Stimulated activated CD8-positive, alpha-beta memory T cell treated with anti-CD3 and anti-CD28 coated beads, Interleukin-12 subunit alpha, Interleukin-12 subunit beta, amount 100 ng/mL, for 24 hours (primary cell): Measurements from ENCODE around the gene ADAM10.
"Not testable (repeated sequence)": the region's sequence is repeated elsewhere in the genome, so short reads cannot be mapped to it uniquely, and the experiment has no call there.

Experiments
- DNase-seq: peaks from one replicate; pipeline ENCODE4 v3.0.0-alpha.2; 2020; ENCODE audit errors: extremely low read depth

ADAM10 gene

DNA sequence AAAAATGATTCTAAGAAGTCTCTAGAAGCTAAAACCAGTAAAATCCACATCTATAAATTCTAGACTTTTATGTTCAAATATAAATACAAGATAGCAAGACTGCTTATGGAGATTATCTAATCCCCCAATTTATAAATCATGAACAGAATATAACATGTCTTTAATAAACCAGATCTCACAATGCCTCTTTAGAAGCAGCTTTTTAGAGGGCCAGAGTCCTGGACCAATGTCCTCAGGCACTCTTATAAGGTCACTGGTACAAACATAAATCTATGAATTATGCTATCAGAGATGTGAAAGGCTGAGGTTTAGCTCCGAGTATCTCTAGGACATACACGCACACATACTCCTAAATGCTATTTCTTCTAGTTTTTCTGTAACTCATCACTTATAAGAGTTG lies 78.3 kb downstream of the ADAM10 start:
- no peak for DNase-seq

DNA sequence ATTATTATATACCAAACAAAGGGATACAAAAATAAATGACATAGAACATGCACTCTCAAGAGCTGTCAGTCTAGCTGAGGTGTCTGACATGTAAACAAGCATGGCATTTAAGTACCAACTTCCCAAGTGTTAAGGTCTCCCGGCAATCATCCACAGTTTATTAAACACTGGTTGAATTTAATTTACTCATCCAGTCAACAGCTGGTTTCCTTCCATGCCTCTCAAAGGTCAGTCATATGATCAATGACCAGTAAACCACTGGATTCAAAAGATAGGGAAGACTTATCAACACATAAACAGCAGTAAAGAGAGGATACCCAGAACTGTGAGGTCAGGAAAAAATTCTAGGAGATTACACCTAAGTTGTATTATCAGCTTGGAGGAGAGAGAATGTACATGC lies 80.4 kb downstream of the ADAM10 start:
- DNase-seq = no peak

DNA sequence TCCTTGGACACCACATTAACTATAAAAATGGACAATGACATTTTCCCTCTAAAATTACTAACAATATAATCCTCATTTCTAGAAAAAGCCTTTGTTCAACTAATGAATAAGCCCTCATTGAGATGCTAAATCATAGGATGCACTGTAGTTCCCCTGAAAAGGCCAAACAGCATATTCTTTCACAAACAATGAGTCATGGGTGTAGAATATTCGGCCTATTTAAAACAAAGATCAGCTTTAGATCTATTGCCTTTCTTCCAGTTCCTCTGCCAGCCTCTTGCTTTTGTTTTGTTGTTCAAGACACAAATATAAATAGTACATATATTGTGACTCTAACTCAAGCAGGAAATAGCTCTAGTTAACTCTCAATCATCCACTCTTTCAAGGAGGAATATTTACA lies 82.5 kb downstream of the ADAM10 start:
- no peak for DNase-seq

- DNase-seq = no peak
Observed at GRCh38 chr15:58665672-58666071, 83.8 kb downstream of the ADAM10 start.

DNA sequence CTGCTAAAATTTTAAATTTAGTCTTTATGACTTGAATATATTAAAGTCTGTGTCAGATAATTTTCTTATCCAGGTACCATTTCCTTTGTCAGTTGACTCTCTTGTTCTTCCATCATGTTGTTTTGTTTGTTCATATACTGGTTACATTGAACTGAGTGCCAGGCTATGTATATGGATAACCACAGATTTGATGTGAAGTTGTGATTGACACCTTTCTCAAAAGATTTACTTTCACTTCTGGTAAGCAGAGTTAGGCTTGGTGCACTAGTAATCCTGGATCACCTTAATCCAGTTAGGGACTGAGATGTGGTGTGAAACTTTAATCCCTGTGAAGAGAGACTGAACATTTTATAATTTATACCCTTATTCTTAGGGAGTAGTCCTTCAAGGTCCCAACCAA lies 99.4 kb downstream of the ADAM10 start:
- DNase-seq = no peak

- no peak for DNase-seq
Observed at GRCh38 chr15:58649175-58649574, 100.3 kb downstream of the ADAM10 start.

GRCh38 chr15:58643996-58644395 lies 105.5 kb downstream of the ADAM10 start:
- DNase-seq = no peak

GRCh38 chr15:58641660-58642059 lies 107.8 kb downstream of the ADAM10 start:
- no peak for DNase-seq

DNA sequence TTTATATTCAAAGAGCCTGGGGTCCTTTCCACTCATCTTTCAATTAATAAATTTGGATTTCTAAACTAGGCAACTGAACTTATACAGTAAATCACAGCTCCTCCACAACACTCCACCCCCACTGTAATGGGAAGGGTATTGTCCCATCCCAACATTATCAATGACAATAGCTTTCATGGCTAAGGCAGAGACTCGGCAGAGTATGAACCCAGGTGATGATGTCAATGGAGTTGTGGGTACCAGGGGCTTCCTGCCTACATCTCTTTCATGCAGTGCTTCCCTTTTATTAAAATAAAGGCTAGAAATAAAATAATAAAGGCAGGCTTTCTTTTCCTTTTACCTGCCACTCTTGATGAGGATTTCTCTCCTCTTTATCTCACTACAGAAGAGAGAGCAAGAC lies 109.5 kb downstream of the ADAM10 start:
- no peak for DNase-seq

GRCh38 chr15:58639002-58639756 lies 110.3 kb downstream of the ADAM10 start:
- DNase-seq = no peak

GRCh38 chr15:58632789-58633188 lies 116.7 kb downstream of the ADAM10 start:
- no peak for DNase-seq

DNA sequence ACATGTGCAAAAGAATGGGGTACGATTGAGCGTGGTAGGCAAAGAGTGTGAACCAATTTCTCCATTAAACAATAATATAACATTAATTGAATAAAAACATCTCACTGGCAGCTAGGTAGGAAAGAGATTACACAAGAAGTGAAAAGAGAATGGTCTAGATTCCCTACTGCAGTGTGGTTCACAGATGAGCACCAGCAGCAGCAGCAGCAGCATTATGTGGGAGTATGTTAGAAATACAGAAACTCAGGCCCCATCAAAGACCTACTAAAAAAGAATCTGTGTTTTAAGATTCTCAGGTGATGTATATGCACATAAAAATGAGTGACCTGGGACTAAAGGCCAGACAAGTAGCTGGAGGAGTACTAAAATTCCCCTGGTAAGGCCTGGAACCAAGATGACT lies 118.2 kb downstream of the ADAM10 start:
- DNase-seq = no peak

DNA sequence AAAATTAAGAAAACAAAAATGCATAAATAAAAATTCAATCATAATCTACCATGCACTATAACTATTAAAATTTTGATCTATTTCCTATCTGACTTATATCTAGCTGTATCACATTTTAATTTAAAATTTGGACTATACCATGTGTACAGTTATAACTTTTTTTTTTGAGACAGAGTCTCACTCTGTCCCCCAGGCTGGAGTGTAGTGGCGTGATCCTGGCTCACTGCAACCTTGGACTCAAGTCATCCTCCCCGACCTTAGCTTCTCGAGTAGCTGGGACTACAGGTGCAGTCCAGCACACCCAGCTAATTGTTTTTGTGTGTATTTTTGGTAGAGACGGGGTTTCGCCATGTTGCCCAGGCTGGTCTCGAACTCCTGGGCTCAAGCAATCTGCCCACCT lies 119.9 kb downstream of the ADAM10 start:
- no peak for DNase-seq

- no peak for DNase-seq
Observed at GRCh38 chr15:58628206-58628947, 121.1 kb downstream of the ADAM10 start.

DNA sequence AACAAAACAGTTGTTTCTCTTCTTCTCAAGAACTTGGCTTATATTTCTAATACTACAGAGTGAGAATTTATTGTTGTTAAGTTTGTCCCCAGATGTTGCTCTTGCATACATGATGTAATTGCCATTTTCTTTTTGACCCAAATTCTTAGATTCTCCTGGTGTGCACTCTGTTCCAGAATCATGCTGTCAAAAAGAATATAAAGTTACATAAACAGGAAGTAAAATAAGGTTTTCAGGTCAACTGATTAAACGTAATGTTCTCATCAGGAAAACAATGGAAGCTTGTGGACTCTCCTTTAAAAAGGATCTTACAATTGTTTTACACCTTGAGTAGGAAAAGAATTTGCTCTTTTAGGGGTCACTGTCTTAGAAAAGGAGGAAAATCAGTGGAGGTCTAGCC lies 121.8 kb downstream of the ADAM10 start:
- DNase-seq = no peak

DNA sequence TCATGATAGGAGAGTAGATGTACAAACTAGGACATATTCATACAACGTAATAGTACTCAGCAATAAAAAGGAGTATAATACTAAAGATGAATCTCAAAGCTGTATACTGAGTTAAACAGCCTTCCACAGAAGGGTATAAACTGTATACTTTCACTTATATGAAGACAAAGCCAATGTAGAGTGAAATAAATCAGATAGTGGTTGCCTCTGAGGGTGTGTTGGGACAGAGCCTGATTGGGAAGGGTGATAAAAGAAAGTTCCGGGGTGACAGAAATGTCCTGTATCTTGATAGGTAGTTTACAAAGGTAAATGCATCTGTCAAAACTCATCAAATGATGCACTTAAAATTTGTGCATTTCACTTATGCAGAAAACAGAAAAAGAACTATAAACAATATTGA lies 122.5 kb downstream of the ADAM10 start:
- DNase-seq = no peak

DNA sequence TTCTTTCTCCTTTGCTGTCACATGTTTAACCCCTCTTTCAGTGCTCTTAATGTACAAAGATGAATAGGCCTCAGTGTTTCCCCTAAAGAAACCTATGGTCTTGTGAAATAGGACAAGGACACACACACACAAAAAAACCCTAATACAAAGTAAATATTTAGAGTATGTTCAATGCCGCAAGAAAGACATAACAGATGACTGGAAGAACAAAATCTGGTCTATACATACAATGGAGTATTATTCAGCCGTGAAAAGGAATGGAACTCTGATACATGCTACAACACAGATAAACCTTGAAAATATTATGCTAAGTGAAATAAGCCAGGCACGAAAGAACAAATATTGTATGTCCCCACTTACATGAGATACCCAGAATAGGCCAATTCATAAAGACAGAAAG lies 123.1 kb downstream of the ADAM10 start:
- DNase-seq = no peak

- no peak for DNase-seq
Observed at GRCh38 chr15:58622877-58623276, 126.6 kb downstream of the ADAM10 start.

GRCh38 chr15:58620268-58620667 lies 129.2 kb downstream of the ADAM10 start:
- DNase-seq = not testable (repeated sequence)

DNA sequence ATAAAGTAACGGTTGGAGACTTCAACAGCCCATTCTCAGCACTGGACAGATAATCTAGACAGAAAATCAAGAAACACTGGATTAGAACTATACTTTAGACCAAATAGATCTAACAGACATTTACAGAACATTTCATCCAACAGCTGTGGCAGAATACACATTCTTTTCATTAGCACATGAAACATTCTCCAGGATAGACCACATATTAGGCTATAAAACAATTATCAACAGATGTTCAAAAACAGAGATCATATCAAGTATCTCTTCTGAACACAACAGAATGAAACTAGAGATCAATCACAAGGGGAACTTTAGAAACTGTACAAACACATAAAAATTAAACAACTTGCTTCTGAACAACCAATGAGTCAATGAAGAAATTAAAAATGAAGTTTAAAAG lies 133.3 kb downstream of the ADAM10 start:
- DNase-seq = no peak

GRCh38 chr15:58611731-58612676 lies 137.5 kb downstream of the ADAM10 start:
- DNase-seq = no peak

DNA sequence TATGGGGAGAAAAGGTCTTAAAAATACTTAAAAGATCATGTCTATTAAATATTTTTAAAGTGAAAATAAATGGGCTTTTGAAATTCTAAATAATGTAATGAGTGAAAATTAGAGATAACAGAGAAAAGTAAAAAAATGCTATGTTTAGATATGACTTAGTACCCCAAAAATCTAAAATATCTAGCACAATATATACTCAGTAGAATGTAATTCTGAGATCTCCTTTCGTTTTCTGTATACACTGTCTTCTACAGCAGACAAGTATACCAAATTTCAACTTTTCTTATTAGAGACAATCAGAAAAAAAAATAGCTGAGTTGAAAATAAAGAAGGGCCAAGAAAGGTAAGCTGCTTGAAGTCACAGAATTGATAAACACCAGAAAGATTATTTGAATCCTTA lies 140.8 kb downstream of the ADAM10 start:
- no peak for DNase-seq
